OCI-LY1 (cell line): ENCODE measurements around the gene CPAMD8.

Source experiments
- H2AFZ ChIP-seq: fragments of 200-600 bp; sonication (generic), shearing (Covaris generic); 2 replicates; pipeline ENCODE4 v1.6.0; 2014; ENCODE audit warnings: antibody characterized with exemption, mild to moderate bottlenecking, low read length
- H3F3A ChIP-seq: fragments of 200-600 bp; sonication (generic), shearing (Covaris generic); 2 replicates; pipeline ENCODE4 v1.6.0; 2014; ENCODE audit warnings: mild to moderate bottlenecking, antibody characterized with exemption, low read length, moderate library complexity; ENCODE audit not compliant: insufficient read depth
- H3K27ac ChIP-seq: fragments of 200-600 bp; sonication (generic); 2 replicates; pipeline ENCODE4 v1.5.1; 2014; ENCODE audit warnings: low read length, mixed run types, mild to moderate bottlenecking, low read depth; ENCODE audit not compliant: poor library complexity, severe bottlenecking
- H3K27me3 ChIP-seq: fragments of 200-600 bp; sonication (generic); 2 replicates; pipeline ENCODE4 v1.6.0; 2014; ENCODE audit warnings: antibody characterized with exemption, mild to moderate bottlenecking, low read length, moderate library complexity; ENCODE audit not compliant: insufficient read depth
- H3K36me3 ChIP-seq: fragments of 200-600 bp; sonication (generic); 2 replicates; pipeline ENCODE4 v1.6.1; 2014; ENCODE audit warnings: mild to moderate bottlenecking, antibody characterized with exemption, low read length, moderate library complexity, mixed read lengths; ENCODE audit not compliant: insufficient read depth
- H3K4me1 ChIP-seq: fragments of 200-600 bp; sonication (generic); 2 replicates; pipeline ENCODE4 v1.5.1; 2014; ENCODE audit warnings: mild to moderate bottlenecking, low read length, moderate library complexity; ENCODE audit not compliant: insufficient read depth, severe bottlenecking
- H3K4me2 ChIP-seq: fragments of 200-600 bp; sonication (generic), shearing (Covaris generic); 2 replicates; pipeline ENCODE4 v1.6.1; 2014; ENCODE audit warnings: low read length
- H3K4me3 ChIP-seq: fragments of 200-600 bp; sonication (generic); 2 replicates; pipeline ENCODE4 v1.5.1; 2014; ENCODE audit warnings: low read length, low read depth, mild to moderate bottlenecking, mixed read lengths; ENCODE audit not compliant: poor library complexity, severe bottlenecking
- H3K79me2 ChIP-seq: fragments of 200-600 bp; shearing (Covaris generic); 2 replicates; pipeline ENCODE4 v1.6.1; 2016; ENCODE audit warnings: mixed run types, low read length, mixed read lengths; ENCODE audit not compliant: insufficient read depth
- H3K9ac ChIP-seq: fragments of 200-600 bp; sonication (generic), shearing (Covaris generic); 2 replicates; pipeline ENCODE4 v1.6.1; 2014; ENCODE audit warnings: mild to moderate bottlenecking, low read length, mixed read lengths
- H3K9me2 ChIP-seq: fragments of 200-600 bp; sonication (generic), shearing (Covaris generic); 2 replicates; pipeline ENCODE4 v1.6.1; 2014; ENCODE audit warnings: low read depth, mild to moderate bottlenecking, low read length, mixed read lengths
- H3K9me3 ChIP-seq: fragments of 200-600 bp; shearing (Covaris generic); 2 replicates; pipeline ENCODE4 v1.6.1; 2014; ENCODE audit warnings: low read length, mixed read lengths
- H4K20me1 ChIP-seq: fragments of 200-600 bp; sonication (generic), shearing (Covaris generic); 2 replicates; pipeline ENCODE4 v1.6.0; 2016; ENCODE audit warnings: mild to moderate bottlenecking, low read length; ENCODE audit not compliant: insufficient read depth
- EZH2 ChIP-seq: fragments of 200-600 bp; sonication (generic), shearing (Covaris generic); IDR thresholded peaks from 2 replicates; pipeline ENCODE4 v1.8.0; 2017; ENCODE audit warnings: borderline replicate concordance, mixed run types, mild to moderate bottlenecking, antibody characterized with exemption, low read length, moderate library complexity, mixed read lengths
- TF ChIP-seq, protein P1 (sequence below): fragments of 200-600 bp; sonication (generic), shearing (Covaris generic); IDR thresholded peaks from 2 replicates; pipeline ENCODE4 v1.5.1; 2017; ENCODE audit warnings: mild to moderate bottlenecking, antibody characterized with exemption, low read length, moderate library complexity, mixed read lengths

Gene CPAMD8

DNA sequence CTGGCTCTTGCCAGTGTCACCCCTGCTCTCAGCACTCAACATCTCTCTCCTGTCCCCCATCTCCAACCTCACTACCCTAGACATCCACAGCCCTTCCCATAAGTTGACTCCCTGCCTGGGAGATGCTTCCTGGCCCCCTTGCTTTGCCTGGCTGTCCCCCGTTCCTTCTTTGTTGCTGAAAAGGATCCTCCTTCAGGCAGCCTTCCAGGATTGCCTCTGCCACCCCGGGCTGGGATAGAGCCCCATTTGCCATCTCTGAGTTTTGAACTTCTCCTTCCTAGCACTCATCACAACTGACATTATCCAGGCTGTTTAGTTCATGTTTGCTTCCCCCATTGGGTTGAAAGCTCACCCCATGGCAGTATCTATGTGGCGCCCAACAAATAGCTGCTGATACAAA is 20.0 kb downstream of the CPAMD8 start:
- no peaks in the 10 kb centered on the region for H3K4me1 ChIP-seq
- H4K20me1 ChIP-seq, result no peaks in the 10 kb centered on the region
- H3K4me2 ChIP-seq, result no peak overlapping the region
- no peak overlapping the region for H3K9ac ChIP-seq
- TF ChIP-seq, protein P1, sequence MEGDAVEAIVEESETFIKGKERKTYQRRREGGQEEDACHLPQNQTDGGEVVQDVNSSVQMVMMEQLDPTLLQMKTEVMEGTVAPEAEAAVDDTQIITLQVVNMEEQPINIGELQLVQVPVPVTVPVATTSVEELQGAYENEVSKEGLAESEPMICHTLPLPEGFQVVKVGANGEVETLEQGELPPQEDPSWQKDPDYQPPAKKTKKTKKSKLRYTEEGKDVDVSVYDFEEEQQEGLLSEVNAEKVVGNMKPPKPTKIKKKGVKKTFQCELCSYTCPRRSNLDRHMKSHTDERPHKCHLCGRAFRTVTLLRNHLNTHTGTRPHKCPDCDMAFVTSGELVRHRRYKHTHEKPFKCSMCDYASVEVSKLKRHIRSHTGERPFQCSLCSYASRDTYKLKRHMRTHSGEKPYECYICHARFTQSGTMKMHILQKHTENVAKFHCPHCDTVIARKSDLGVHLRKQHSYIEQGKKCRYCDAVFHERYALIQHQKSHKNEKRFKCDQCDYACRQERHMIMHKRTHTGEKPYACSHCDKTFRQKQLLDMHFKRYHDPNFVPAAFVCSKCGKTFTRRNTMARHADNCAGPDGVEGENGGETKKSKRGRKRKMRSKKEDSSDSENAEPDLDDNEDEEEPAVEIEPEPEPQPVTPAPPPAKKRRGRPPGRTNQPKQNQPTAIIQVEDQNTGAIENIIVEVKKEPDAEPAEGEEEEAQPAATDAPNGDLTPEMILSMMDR, result no peak
- TF ChIP-seq EZH2, result no peak
- H3F3A ChIP-seq, result no peaks in the 10 kb centered on the region
- no peaks in the 10 kb centered on the region for H3K9me2 ChIP-seq
- no peaks in the 10 kb centered on the region for H3K27me3 ChIP-seq
- H3K4me3 ChIP-seq, result no peak overlapping the region
- H3K79me2 ChIP-seq, result no peaks in the 10 kb centered on the region
- H3K36me3 ChIP-seq, result no peaks in the 10 kb centered on the region
- no peaks in the 10 kb centered on the region for H3K9me3 ChIP-seq
- no peak overlapping the region for H3K27ac ChIP-seq
- H2AFZ ChIP-seq, result no peak overlapping the region

DNA sequence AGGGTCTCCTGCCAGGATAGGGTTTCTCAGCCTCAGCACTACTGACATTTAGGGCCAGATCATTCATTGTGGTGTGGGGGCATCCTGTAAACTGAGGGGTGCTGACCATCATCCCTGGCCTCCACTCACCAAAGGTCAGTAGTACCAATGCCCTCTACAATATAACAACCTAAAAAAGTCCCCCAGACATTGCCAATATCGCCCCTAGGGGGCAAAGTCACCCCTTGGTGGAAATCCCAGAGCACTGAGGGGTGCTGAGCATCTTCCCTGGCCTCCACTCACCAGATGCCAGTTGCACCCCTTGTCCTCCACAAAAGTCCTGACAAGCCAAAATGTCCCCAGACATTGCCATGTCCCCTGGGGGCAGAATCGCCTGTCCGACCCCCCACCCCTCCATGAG is 21.6 kb downstream of the CPAMD8 start:
- no peaks in the 10 kb centered on the region for H4K20me1 ChIP-seq
- H3K4me3 ChIP-seq, result no peak overlapping the region
- H3K4me2 ChIP-seq, result no peak overlapping the region
- H3K9me3 ChIP-seq, result no peaks in the 10 kb centered on the region
- H2AFZ ChIP-seq, result no peak overlapping the region
- TF ChIP-seq, protein P1, result no peak; the same call in 1 of the 2 replicates
- TF ChIP-seq EZH2, result no peak
- no peaks in the 10 kb centered on the region for H3F3A ChIP-seq
- H3K27ac ChIP-seq, result no peak overlapping the region
- no peaks in the 10 kb centered on the region for H3K36me3 ChIP-seq
- H3K79me2 ChIP-seq, result no peaks in the 10 kb centered on the region
- no peaks in the 10 kb centered on the region for H3K4me1 ChIP-seq
- H3K27me3 ChIP-seq, result no peaks in the 10 kb centered on the region
- no peaks in the 10 kb centered on the region for H3K9me2 ChIP-seq
- no peak overlapping the region for H3K9ac ChIP-seq

DNA sequence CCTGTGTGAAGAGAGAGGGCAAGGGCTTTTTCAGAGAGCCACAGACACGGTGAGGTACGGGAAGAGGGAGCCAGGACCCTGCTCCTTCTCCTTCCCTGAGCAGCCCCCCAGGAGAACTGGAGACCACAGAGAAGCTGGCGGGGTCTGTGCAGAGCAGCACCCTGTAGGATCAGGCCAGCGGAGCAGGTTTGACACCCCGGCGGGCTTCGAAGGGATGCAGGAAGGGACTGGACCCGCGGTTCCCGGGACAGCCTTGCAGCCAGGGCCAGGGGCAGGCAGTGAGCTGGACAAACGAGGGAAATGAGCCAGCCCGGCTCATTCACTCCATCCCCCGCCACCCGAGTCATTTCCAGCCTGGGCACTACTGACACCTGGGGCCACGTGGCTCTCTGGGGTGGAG is 22.2 kb downstream of the CPAMD8 start:
- H2AFZ ChIP-seq, result no peak overlapping the region
- no peak overlapping the region for H3K9ac ChIP-seq
- H3K27ac ChIP-seq, result no peak overlapping the region
- H3K36me3 ChIP-seq, result no peaks in the 10 kb centered on the region
- no peaks in the 10 kb centered on the region for H3K9me2 ChIP-seq
- H4K20me1 ChIP-seq, result no peaks in the 10 kb centered on the region
- no peak overlapping the region for H3K4me3 ChIP-seq
- H3K79me2 ChIP-seq, result no peaks in the 10 kb centered on the region
- H3K9me3 ChIP-seq, result no peaks in the 10 kb centered on the region
- no peaks in the 10 kb centered on the region for H3F3A ChIP-seq
- no peak overlapping the region for H3K4me2 ChIP-seq
- H3K27me3 ChIP-seq, result no peaks in the 10 kb centered on the region
- no peaks in the 10 kb centered on the region for H3K4me1 ChIP-seq
- TF ChIP-seq, protein P1, result no peak
- TF ChIP-seq EZH2, result no peak
